Cardiac fibroblast (primary cell): ENCODE measurements around the gene PPP6R1.

Experiments used
- DNase-seq, 2 donors: peaks; one replicate each; pipeline versions ENCODE4 v3.0.0 to v3.0.0-alpha.2; 2010; ENCODE audit warnings: low read depth in 2 of 2
- H3K4me3 ChIP-seq, 2 donors: replicated peaks in 1 of 2; 1 replicate in 1 of 2; 2 replicates in 1 of 2; pipeline ENCODE4 v1.5.1; 2011; ENCODE audit warnings: low read depth in 2 of 2, low read length in 2 of 2, mild to moderate bottlenecking in 2 of 2, moderate library complexity in 1 of 2
- TF ChIP-seq, protein P1 (sequence below): IDR thresholded peaks from one replicate; pipeline ENCODE4 v1.5.1; 2011; ENCODE audit warnings: low read depth, mild to moderate bottlenecking, low read length, inconsistent platforms

PPP6R1 gene

DNA sequence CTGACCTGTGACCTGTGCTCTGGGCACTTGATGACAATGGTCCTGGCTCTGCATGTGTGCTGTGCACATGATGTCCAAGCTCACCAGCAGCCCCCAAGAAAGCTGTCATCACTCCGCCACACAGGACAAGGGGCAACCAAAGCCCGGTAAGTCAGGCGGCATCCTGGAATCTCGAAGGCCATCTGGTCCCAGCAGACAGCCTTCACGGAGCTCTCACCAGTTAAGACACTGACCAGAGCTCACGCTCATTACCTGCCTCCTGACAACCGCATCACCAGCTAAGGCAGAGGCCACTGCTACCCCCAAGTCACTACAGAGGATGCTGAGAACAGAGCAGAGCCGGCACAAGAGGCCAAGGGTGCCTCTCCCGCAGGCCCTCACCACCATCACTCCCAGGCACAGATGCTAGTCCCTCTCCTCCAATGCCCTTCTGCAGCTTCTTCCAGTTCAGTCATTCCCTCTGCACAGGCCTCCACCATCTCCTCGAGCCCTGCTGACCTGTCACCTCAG is 10.6 kb downstream of the PPP6R1 start:
- TF ChIP-seq, protein P1, sequence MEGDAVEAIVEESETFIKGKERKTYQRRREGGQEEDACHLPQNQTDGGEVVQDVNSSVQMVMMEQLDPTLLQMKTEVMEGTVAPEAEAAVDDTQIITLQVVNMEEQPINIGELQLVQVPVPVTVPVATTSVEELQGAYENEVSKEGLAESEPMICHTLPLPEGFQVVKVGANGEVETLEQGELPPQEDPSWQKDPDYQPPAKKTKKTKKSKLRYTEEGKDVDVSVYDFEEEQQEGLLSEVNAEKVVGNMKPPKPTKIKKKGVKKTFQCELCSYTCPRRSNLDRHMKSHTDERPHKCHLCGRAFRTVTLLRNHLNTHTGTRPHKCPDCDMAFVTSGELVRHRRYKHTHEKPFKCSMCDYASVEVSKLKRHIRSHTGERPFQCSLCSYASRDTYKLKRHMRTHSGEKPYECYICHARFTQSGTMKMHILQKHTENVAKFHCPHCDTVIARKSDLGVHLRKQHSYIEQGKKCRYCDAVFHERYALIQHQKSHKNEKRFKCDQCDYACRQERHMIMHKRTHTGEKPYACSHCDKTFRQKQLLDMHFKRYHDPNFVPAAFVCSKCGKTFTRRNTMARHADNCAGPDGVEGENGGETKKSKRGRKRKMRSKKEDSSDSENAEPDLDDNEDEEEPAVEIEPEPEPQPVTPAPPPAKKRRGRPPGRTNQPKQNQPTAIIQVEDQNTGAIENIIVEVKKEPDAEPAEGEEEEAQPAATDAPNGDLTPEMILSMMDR, result no peak
- no peak overlapping the region for H3K4me3 ChIP-seq
- no peak for DNase-seq

DNA sequence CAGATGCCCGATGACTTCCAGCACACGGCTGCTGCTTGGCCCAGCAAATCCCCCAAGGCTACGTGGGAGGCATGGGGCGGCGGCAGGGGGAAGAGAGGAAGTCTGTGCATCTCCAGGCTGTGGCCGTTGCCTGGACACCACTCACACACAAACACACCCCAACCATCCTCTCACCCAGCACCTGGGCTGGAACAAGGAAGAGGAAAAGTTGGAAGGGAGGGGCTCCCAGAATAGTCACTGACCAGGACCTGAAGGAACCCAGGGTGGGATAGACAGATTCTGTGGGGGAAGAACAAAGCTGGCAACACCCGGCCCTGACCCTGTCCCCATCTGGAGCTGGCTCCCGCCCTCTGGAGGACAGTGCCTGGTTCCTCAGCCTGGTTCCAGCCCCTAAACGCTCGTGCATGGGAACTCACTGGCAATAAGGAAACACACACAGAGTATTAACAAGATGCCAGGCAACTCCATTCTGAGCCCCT is 11.2 kb downstream of the PPP6R1 start:
- DNase-seq, result peak; percentile 62 to 73
- no peak overlapping the region for H3K4me3 ChIP-seq
- TF ChIP-seq, protein P1, result no peak

GRCh38 chr19:55246462-55247451 is 12.1 kb downstream of the PPP6R1 start:
- DNase-seq, result no peak
- TF ChIP-seq, protein P1, result no peak
- no peak overlapping the region for H3K4me3 ChIP-seq

DNA sequence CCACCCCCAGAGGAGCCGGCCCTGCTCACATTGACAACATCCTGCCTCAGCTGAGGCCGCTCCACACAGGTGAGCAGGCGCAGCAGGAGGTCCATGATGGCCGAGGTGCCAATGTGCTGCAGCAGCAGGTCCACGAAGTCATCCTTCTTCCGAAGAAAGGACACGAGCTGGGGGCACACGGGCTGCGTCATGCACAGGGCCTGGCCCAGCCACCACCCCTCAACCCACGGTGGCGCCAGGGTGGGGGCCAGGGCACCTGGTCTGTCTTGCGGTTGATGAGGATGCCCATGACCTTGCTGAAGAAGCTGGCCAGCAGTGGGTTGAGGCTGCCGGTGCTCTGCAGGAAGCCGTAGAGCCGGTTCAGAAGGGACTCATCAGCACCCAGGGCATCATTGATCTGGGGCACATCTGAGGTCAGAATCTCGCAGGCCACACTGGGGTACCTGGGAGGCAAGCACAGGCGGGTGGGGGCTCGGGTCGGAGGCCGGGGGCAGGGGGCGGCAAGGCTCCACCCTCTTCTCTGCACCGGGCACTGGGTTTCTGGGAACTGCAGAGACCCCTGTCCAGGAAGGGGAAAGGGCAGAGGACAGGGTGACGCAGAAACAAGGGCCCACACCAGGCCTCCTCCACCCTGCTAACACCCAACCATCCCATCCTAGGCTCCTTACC is 13.4 kb downstream of the PPP6R1 start:
- H3K4me3 ChIP-seq, result no peak overlapping the region
- TF ChIP-seq, protein P1, result no peak
- DNase-seq, result no peak

GRCh38 chr19:55244004-55244680 is 14.7 kb downstream of the PPP6R1 start:
- TF ChIP-seq, protein P1, result no peak
- DNase-seq, result no peak
- no peak overlapping the region for H3K4me3 ChIP-seq

- no peak for DNase-seq
- TF ChIP-seq, protein P1, result no peak
- H3K4me3 ChIP-seq, result no peak overlapping the region
Measured at GRCh38 chr19:55242517-55242916, 16.3 kb downstream of the PPP6R1 start.
